ENCODE data around the gene ZSCAN26.

ZSCAN26 gene

GRCh38 chr6:28258877-28259777 lies 7.8 kb upstream of the ZSCAN26 start, which contains the start of gene NKAPL:
Gene NKAPL, plus strand, starts transcription at chr6:28259297. Its CDS starts 75 bp downstream, at chr6:28259372.
- ATAC-seq = no peak

GRCh38 chr6:28263922-28264321 lies 3.0 kb upstream of the ZSCAN26 start:
- no peak for TF ChIP-seq BACH2 (CRISPR knock-in tag; IDR thresholded peaks at IDR 0.05; ENCODE audit: borderline replicate concordance)
- TF ChIP-seq ZFP30 (CRISPR knock-in tag; IDR thresholded peaks at IDR 0.05) = no peak
- no peak for TF ChIP-seq ISL1 (CRISPR knock-in tag; IDR thresholded peaks at IDR 0.05)
- no peak for TF ChIP-seq GLIS3 (CRISPR knock-in tag; IDR thresholded peaks at IDR 0.05)
- no peak for ATAC-seq

More at GRCh38 chr6:28258877-28259777, 7.8 kb upstream of the ZSCAN26 start, which contains the start of gene NKAPL:
- no peak for TF ChIP-seq PATZ1 (CRISPR knock-in tag; IDR thresholded peaks at IDR 0.05; ENCODE audit: borderline replicate concordance)
- TF ChIP-seq TSHZ2 (CRISPR knock-in tag; IDR thresholded peaks at IDR 0.05) = no peak
- TF ChIP-seq TOX (CRISPR knock-in tag; IDR thresholded peaks at IDR 0.05; ENCODE audit: borderline replicate concordance) = no peak
- TF ChIP-seq ZNF565 (CRISPR knock-in tag; conservative IDR thresholded peaks at IDR 0.05; ENCODE audit: low read depth) = no peak
- TF ChIP-seq ZFP3 (CRISPR knock-in tag; IDR thresholded peaks at IDR 0.05) = no peak
- TF ChIP-seq BACH2 (CRISPR knock-in tag; IDR thresholded peaks at IDR 0.05; ENCODE audit: borderline replicate concordance) = no peak
- TF ChIP-seq ZNF70 (CRISPR knock-in tag; IDR thresholded peaks at IDR 0.05) = no peak
- TF ChIP-seq OSR1 (CRISPR knock-in tag; IDR thresholded peaks at IDR 0.05) = no peak
- no peak for TF ChIP-seq CSDC2 (CRISPR knock-in tag; IDR thresholded peaks at IDR 0.05)
- TF ChIP-seq PPARA (CRISPR knock-in tag; IDR thresholded peaks at IDR 0.05; ENCODE audit: borderline replicate concordance) = no peak
- no peak for TF ChIP-seq POU6F1 (CRISPR knock-in tag; IDR thresholded peaks at IDR 0.05; ENCODE audit: borderline replicate concordance, low read depth)
- TF ChIP-seq CSRNP3 (CRISPR knock-in tag; IDR thresholded peaks at IDR 0.05) = no peak
- no peak for TF ChIP-seq ZNF8 (CRISPR knock-in tag; IDR thresholded peaks at IDR 0.05)
- no peak for TF ChIP-seq RARB (CRISPR knock-in tag; IDR thresholded peaks at IDR 0.05)
- no peak for TF ChIP-seq ZFP30 (CRISPR knock-in tag; IDR thresholded peaks at IDR 0.05)
- no peak for TF ChIP-seq ZC3H10 (CRISPR knock-in tag; IDR thresholded peaks at IDR 0.05)

- no peak for ATAC-seq
These were observed 2.0 kb upstream of the ZSCAN26 start for GRCh38 chr6:28264834-28265401.

GRCh38 chr6:28266563-28266961 lies 381 bp upstream of the ZSCAN26 start:
- TF ChIP-seq ZFP30 (CRISPR knock-in tag; IDR thresholded peaks at IDR 0.05) = no peak
- TF ChIP-seq ZFP3 (CRISPR knock-in tag; IDR thresholded peaks at IDR 0.05) = no peak
- TF ChIP-seq OSR1 (CRISPR knock-in tag; IDR thresholded peaks at IDR 0.05) = no peak
- no peak for TF ChIP-seq ISL1 (CRISPR knock-in tag; IDR thresholded peaks at IDR 0.05)
- TF ChIP-seq SNAI2 (CRISPR knock-in tag; IDR thresholded peaks at IDR 0.05) = no peak
- no peak for TF ChIP-seq ZC3H10 (CRISPR knock-in tag; IDR thresholded peaks at IDR 0.05)
- TF ChIP-seq ZNF8 (CRISPR knock-in tag; IDR thresholded peaks at IDR 0.05) = no peak
- no peak for TF ChIP-seq TOX (CRISPR knock-in tag; IDR thresholded peaks at IDR 0.05; ENCODE audit: borderline replicate concordance)
- no peak for TF ChIP-seq TSHZ2 (CRISPR knock-in tag; IDR thresholded peaks at IDR 0.05)
- TF ChIP-seq PPARA (CRISPR knock-in tag; IDR thresholded peaks at IDR 0.05; ENCODE audit: borderline replicate concordance) = no peak
- TF ChIP-seq CSDC2 (CRISPR knock-in tag; IDR thresholded peaks at IDR 0.05) = no peak
- TF ChIP-seq BACH2 (CRISPR knock-in tag; IDR thresholded peaks at IDR 0.05; ENCODE audit: borderline replicate concordance) = no peak
- no peak for TF ChIP-seq ESRRG (CRISPR knock-in tag; IDR thresholded peaks at IDR 0.05)
- no peak for ATAC-seq

More at GRCh38 chr6:28264834-28265401, 2.0 kb upstream of the ZSCAN26 start:
- no peak for TF ChIP-seq GLIS3 (CRISPR knock-in tag; IDR thresholded peaks at IDR 0.05)
- no peak for TF ChIP-seq OSR1 (CRISPR knock-in tag; IDR thresholded peaks at IDR 0.05)
- TF ChIP-seq ZNF8 (CRISPR knock-in tag; IDR thresholded peaks at IDR 0.05) = no peak
- TF ChIP-seq SNAI2 (CRISPR knock-in tag; IDR thresholded peaks at IDR 0.05) = no peak
- TF ChIP-seq ZNF565 (CRISPR knock-in tag; conservative IDR thresholded peaks at IDR 0.05; ENCODE audit: low read depth) = no peak
